ENCODE data around the gene SNORC. TPM values are rescaled to one million over a fixed set of nuclear protein-coding genes. Genes with fewer than 3 reads are reported as not detected.

Gene SNORC
- total RNA-seq, 4 donors from 2014 or later: 0.35 to 2.0 TPM; not detected in 2

DNA sequence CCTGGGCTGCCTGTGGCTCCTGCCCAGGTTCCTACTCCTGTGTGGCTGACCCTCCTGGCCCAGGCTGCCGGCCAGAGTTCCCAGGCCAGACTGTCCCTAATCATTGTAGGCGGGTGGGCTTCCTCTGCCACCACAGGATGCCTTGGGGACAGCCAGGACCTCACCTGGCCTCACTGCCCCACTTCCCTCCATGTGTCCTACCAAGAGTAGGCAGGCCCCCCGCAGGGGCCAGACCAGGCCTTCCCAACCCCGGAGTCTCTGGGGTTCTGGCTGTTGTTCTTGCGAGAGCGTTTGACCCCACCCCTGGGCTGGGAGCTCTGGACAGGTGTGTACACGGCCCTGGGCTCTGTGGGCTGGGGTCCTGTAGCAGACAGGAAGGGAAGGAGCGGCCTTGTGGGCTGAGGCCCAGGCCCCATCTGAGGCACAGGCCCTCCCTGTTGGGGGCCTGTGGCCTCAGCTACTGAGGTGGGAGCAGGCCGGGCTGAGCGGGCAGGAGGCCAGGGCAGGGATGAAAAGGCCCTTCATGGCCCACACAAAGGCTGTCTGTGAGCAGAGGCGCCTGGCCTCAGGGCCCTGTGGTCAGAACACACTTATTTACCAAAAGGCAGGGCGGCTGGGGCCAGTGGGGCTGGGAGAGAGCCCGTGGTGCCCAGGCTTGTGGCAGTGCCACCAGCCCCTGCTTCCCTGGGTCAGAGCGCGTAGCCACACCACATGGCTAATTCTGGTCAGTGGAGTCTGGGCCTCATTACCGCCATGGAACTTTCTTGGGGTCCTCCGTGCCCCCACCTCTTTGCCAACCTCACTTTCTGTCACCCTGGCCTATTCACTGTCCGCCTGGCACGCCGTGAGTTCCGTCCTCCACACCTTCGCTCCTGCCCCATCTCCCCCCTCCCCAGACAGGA, 2.0 kb downstream of the SNORC start:
- Histone ChIP-seq H3K36me3 (no peaks in the 10 kb centered on the region), H3K4me1 (peaks cover 0 to 7% of the 10 kb centered on the region in 2 donors), H3K4me3 (no peak overlapping the region), H3K27me3 (peaks cover 0 to 6% of the 10 kb centered on the region in 2 donors), H3K27ac (no peak overlapping the region), H3K9me3 (no peaks in the 10 kb centered on the region)
- TF ChIP-seq POLR2A (IDR thresholded peaks at IDR 0.05): no peak
- TF ChIP-seq, protein P1, sequence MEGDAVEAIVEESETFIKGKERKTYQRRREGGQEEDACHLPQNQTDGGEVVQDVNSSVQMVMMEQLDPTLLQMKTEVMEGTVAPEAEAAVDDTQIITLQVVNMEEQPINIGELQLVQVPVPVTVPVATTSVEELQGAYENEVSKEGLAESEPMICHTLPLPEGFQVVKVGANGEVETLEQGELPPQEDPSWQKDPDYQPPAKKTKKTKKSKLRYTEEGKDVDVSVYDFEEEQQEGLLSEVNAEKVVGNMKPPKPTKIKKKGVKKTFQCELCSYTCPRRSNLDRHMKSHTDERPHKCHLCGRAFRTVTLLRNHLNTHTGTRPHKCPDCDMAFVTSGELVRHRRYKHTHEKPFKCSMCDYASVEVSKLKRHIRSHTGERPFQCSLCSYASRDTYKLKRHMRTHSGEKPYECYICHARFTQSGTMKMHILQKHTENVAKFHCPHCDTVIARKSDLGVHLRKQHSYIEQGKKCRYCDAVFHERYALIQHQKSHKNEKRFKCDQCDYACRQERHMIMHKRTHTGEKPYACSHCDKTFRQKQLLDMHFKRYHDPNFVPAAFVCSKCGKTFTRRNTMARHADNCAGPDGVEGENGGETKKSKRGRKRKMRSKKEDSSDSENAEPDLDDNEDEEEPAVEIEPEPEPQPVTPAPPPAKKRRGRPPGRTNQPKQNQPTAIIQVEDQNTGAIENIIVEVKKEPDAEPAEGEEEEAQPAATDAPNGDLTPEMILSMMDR (IDR thresholded peaks at IDR 0.05): no peak
- no peak for DNase-seq
- intact Hi-C loops (cut with DNase I; ENCODE audit: low total_unique reads): no loop called here

- Histone ChIP-seq H3K9me3 (no peaks in the 10 kb centered on the region), H3K4me3 (no peak overlapping the region), H3K27ac (no peak overlapping the region), H3K36me3 (no peaks in the 10 kb centered on the region), H3K4me1 (peaks cover 0 to 7% of the 10 kb centered on the region in 2 donors), H3K27me3 (peaks cover 0 to 6% of the 10 kb centered on the region in 2 donors)
- TF ChIP-seq POLR2A (IDR thresholded peaks at IDR 0.05): no peak
- TF ChIP-seq, protein P1 (IDR thresholded peaks at IDR 0.05): no peak
- intact Hi-C loops (cut with DNase I; ENCODE audit: low total_unique reads): no loop called here
- no peak for DNase-seq
These were observed 2.8 kb downstream of the SNORC start for GRCh38 chr2:232872826-232873225.

GRCh38 chr2:232873292-232873908, 3.3 kb downstream of the SNORC start:
- Histone ChIP-seq H3K9me3 (no peaks in the 10 kb centered on the region), H3K36me3 (no peaks in the 10 kb centered on the region), H3K4me3 (no peak overlapping the region), H3K27ac (no peak overlapping the region), H3K27me3 (peaks cover 0 to 6% of the 10 kb centered on the region in 2 donors), H3K4me1 (peaks cover 0 to 7% of the 10 kb centered on the region in 2 donors)
- TF ChIP-seq POLR2A (IDR thresholded peaks at IDR 0.05): no peak
- TF ChIP-seq, protein P1 (IDR thresholded peaks at IDR 0.05): no peak
- no peak for DNase-seq
- intact Hi-C loops (cut with DNase I; ENCODE audit: low total_unique reads): no loop called here

GRCh38 chr2:232873909-232874641, 4.0 kb downstream of the SNORC start:
- H3K27ac ChIP-seq: no peak overlapping the region
- no peak for DNase-seq
- no peak overlapping the region for H3K4me3 ChIP-seq

More at GRCh38 chr2:232873909-232874641, 4.0 kb downstream of the SNORC start:
- no peaks in the 10 kb centered on the region for H3K9me3 ChIP-seq
- H3K4me1 ChIP-seq: peaks cover 0 to 7% of the 10 kb centered on the region in 2 donors
- H3K36me3 ChIP-seq: no peaks in the 10 kb centered on the region
- peaks cover 0 to 6% of the 10 kb centered on the region in 2 donors for H3K27me3 ChIP-seq
- intact Hi-C loops (cut with DNase I; ENCODE audit: low total_unique reads): no loop called here
- TF ChIP-seq, protein P1 (IDR thresholded peaks at IDR 0.05): no peak
- no peak for TF ChIP-seq POLR2A (IDR thresholded peaks at IDR 0.05)
